Kidney epithelial cell (primary cell): ENCODE measurements around the gene AGMO. TPM values are rescaled to one million over a fixed set of nuclear protein-coding genes. Genes with fewer than 3 reads are reported as not detected.
A peak's percentile ranks its signal among the peaks of the same experiment; 100 is the strongest.

ENCODE experiments used
- DNase-seq: peaks from one replicate; pipeline ENCODE4 v3.0.0-alpha.2; 2010; ENCODE audit warnings: low read depth
- H3K27me3 ChIP-seq: 2 replicates; pipeline ENCODE4 v1.6.0; 2011; ENCODE audit warnings: low read length; ENCODE audit not compliant: control insufficient read depth, insufficient read depth
- H3K36me3 ChIP-seq: 2 replicates; pipeline ENCODE4 v1.5.1; 2011; ENCODE audit warnings: low read length; ENCODE audit not compliant: control insufficient read depth, insufficient read depth
- H3K4me3 ChIP-seq: 2 replicates; pipeline ENCODE4 v1.5.1; 2011; ENCODE audit warnings: low read depth, mild to moderate bottlenecking, control low read depth, low read length
- CTCF ChIP-seq: IDR thresholded peaks from 2 replicates; pipeline ENCODE4 v1.5.1; 2011; ENCODE audit warnings: mild to moderate bottlenecking, moderate library complexity, low read length, control low read depth, inconsistent platforms; ENCODE audit not compliant: insufficient read depth, poor library complexity, severe bottlenecking
- total RNA-seq: library from RNA; depleted of rRNA; stranded (reverse); fragments of >200 nt; gene quantifications from 2 replicates; pipeline ENCODE4 v1.2.3, GENCODE V29; 2015

The AGMO gene
- total RNA-seq, 1 donor from 2014 or later = 0.04 TPM

- TF ChIP-seq CTCF = no peak
- no peaks in the 10 kb centered on the region for H3K27me3 ChIP-seq
- DNase-seq = no peak
- no peak overlapping the region for H3K4me3 ChIP-seq
- no peaks in the 10 kb centered on the region for H3K36me3 ChIP-seq
Observed at GRCh38 chr7:15214976-15215375, 346.8 kb downstream of the AGMO start.

DNA sequence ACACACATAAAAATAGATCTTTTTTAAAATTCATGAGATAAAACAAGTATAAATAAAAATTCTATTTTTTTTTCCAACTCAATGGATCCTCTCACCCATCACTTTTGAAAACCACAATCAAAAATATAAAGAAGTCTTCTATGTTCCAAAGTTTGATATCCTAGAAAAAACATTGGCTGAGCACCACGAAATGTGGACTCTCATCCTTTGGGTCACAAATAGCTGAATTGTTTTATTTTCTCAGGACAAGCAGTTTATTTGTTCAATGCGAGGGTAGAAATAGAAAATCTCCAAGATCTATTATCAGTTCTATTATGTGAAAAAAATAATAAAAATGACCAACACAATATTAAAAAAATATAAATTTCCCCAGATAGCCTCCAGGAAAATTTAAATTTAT, 348.7 kb downstream of the AGMO start:
- H3K4me3 ChIP-seq = no peak overlapping the region
- no peaks in the 10 kb centered on the region for H3K36me3 ChIP-seq
- no peaks in the 10 kb centered on the region for H3K27me3 ChIP-seq
- TF ChIP-seq CTCF = no peak
- DNase-seq = no peak

DNA sequence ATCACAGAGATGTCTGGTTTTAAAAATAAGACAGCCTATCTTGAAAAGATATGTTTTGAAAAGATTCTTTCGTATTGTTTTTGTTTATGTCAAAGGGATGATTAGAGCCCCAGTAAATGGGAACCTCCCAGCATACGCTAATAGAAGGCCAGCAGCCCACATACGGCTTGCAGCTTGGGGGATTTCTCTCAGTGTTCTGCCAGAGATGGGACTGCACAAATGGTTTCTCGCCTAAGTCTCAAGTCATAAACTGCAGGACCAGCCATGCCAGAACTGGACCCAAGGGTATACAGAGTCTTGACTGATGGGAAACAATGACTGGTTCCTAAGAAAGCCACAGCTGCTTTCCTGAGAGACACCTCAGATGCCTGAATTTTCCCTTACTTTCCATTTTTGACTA, 352.4 kb downstream of the AGMO start:
- TF ChIP-seq CTCF = no peak
- Histone ChIP-seq H3K36me3 (no peaks in the 10 kb centered on the region), H3K27me3 (no peaks in the 10 kb centered on the region), H3K4me3 (no peak overlapping the region)
- DNase-seq = no peak

- TF ChIP-seq CTCF = no peak
Observed at GRCh38 chr7:15204421-15204820, 357.4 kb downstream of the AGMO start.

DNA sequence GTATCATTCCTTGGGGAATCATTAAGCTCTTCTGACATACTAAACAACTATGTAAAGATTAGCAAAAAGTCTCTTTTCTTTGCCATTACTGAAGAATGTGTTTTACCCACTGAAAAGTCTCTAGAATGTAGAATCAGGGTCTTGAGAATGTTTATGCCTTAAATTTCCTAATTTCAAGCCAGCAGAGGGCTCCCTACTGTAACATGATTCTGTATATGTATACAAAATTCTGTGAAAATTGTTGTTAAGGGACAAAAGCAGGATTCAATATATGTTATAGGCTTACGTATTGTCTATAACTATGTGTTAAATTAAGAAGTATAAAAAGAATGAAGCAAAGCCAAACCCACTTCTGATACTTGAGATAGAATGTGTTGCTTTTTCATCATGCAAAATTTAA, 362.3 kb downstream of the AGMO start:
- peak; percentile 27 for TF ChIP-seq CTCF

More at GRCh38 chr7:15204421-15204820, 357.4 kb downstream of the AGMO start:
- Histone ChIP-seq H3K4me3 (no peak overlapping the region), H3K36me3 (no peaks in the 10 kb centered on the region), H3K27me3 (no peaks in the 10 kb centered on the region)
- no peak for DNase-seq

More for the DNA sequence above, 362.3 kb downstream of the AGMO start:
- no peak for DNase-seq
- no peak overlapping the region for H3K4me3 ChIP-seq
- H3K27me3 ChIP-seq = no peaks in the 10 kb centered on the region
- H3K36me3 ChIP-seq = no peaks in the 10 kb centered on the region
